Upper lobe of left lung (tissue), 4 donors: ENCODE data around the gene DIAPH1.

Experiments
- CTCF ChIP-seq, 6 experiments: fragments of 450-650 bp in 4 of 6; fragments of 200-600 bp in 2 of 6; sonication (generic) in 2 of 6; IDR thresholded peaks; one replicate each; pipeline ENCODE4 v1.5.1; 2016 to 2019; ENCODE audit warnings: antibody characterized with exemption in 6 of 6
- EP300 ChIP-seq, 4 donors: sonication (generic); formaldehyde crosslinking; IDR thresholded peaks; one replicate each; pipeline ENCODE4 v1.5.1; 2017; ENCODE audit warnings: antibody characterized with exemption in 4 of 4, control low read depth in 2 of 4
- POLR2A ChIP-seq, 4 donors: fragments of 450-650 bp; IDR thresholded peaks; one replicate each; pipeline ENCODE4 v1.5.1; 2016 to 2017; ENCODE audit warnings: antibody characterized with exemption in 4 of 4, mild to moderate bottlenecking in 2 of 4

GRCh38 chr5:141484641-141485311 is 134.0 kb downstream of the DIAPH1 start, which contains the start of gene PCDHGC4:
- TF ChIP-seq CTCF (IDR thresholded peaks at IDR 0.05): no peak
- TF ChIP-seq EP300 (IDR thresholded peaks at IDR 0.05): no peak
- no peak for TF ChIP-seq POLR2A (IDR thresholded peaks at IDR 0.05)
